Naive thymus-derived CD4-positive, alpha-beta T cell (primary cell): ENCODE results near the gene ADGRB3. TPM values are rescaled to one million over a fixed set of nuclear protein-coding genes. Genes with fewer than 3 reads are reported as not detected.

Source experiments
- ATAC-seq: fragments of 150-1000 bp; cut with Tn5 transposase; 2 replicates; pipeline ENCODE4 v1.10.0; 2021; ENCODE audit warnings: mild to moderate bottlenecking, moderate library complexity
- CTCF ChIA-PET: fragments of 350-600 bp; sonication (Branson Sonifier 250); formaldehyde crosslinking; loops from one replicate; lab custom pipeline; 2021; ENCODE audit warnings: antibody characterized with exemption; lab: Charles Lee
- POLR2A ChIA-PET: fragments of 350-600 bp; sonication (Branson Sonifier 250); formaldehyde crosslinking; loops from one replicate; lab custom pipeline; 2021; ENCODE audit warnings: antibody characterized with exemption, inconsistent platforms; lab: Charles Lee
- DNase-seq, 9 donors: peaks; one replicate each; pipeline versions ENCODE4 v3.0.0 to v3.0.0-alpha.2; 2020 to 2022; ENCODE audit warnings: mixed read lengths in 1 of 9
- H3K27ac ChIP-seq: one replicate; pipeline ENCODE4 v1.7.0; 2013; ENCODE audit warnings: mild to moderate bottlenecking, low read depth, low read length, moderate library complexity
- H3K27me3 ChIP-seq, 2 donors: one replicate each; pipeline ENCODE4 v1.7.0; 2013; ENCODE audit warnings: low read length in 2 of 2, mild to moderate bottlenecking in 2 of 2, moderate library complexity in 2 of 2; ENCODE audit not compliant: control insufficient read depth in 2 of 2, insufficient read depth in 2 of 2
- H3K36me3 ChIP-seq, 3 experiments: 1 replicate in 2 of 3; 2 replicates in 1 of 3; pipeline ENCODE4 v1.7.0; 2013; ENCODE audit warnings: low read length in 3 of 3, mild to moderate bottlenecking in 3 of 3, moderate library complexity in 1 of 3; ENCODE audit not compliant: insufficient read depth in 3 of 3, control insufficient read depth in 2 of 3
- H3K4me1 ChIP-seq, 2 donors: one replicate each; pipeline ENCODE4 v1.7.0; 2013; ENCODE audit warnings: low read length in 2 of 2, mild to moderate bottlenecking in 2 of 2, moderate library complexity in 1 of 2; ENCODE audit not compliant: control insufficient read depth in 2 of 2, insufficient read depth in 2 of 2
- H3K4me3 ChIP-seq: 2 replicates; pipeline ENCODE4 v1.7.0; 2013; ENCODE audit warnings: mild to moderate bottlenecking, low read length
- H3K9me3 ChIP-seq, 3 experiments: 1 replicate in 2 of 3; 2 replicates in 1 of 3; pipeline ENCODE4 v1.7.0; 2013; ENCODE audit warnings: low read length in 3 of 3; ENCODE audit not compliant: control insufficient read depth in 2 of 3
- H3K27ac Mint-ChIP-seq, 9 donors: one replicate each; pipeline ENCODE4 v1.8.0; 2020 to 2022; ENCODE audit warnings: mixed read lengths in 9 of 9, mild to moderate bottlenecking in 8 of 9, moderate library complexity in 5 of 9, inconsistent platforms in 2 of 9
- H3K27me3 Mint-ChIP-seq, 5 donors: one replicate each; pipeline ENCODE4 v1.8.0; 2021 to 2022; ENCODE audit warnings: mixed read lengths in 5 of 5, mild to moderate bottlenecking in 1 of 5
- H3K36me3 Mint-ChIP-seq, 5 donors: one replicate each; pipeline ENCODE4 v1.8.0; 2020 to 2022; ENCODE audit warnings: mixed read lengths in 5 of 5, mild to moderate bottlenecking in 3 of 5, inconsistent platforms in 1 of 5
- H3K4me1 Mint-ChIP-seq, 7 donors: one replicate each; pipeline ENCODE4 v1.8.0; 2020 to 2022; ENCODE audit warnings: mixed read lengths in 7 of 7, mild to moderate bottlenecking in 3 of 7, inconsistent platforms in 1 of 7
- H3K4me3 Mint-ChIP-seq, 10 donors: one replicate each; pipeline ENCODE4 v1.8.0; 2020 to 2022; ENCODE audit warnings: mild to moderate bottlenecking in 10 of 10, mixed read lengths in 10 of 10, moderate library complexity in 6 of 10, inconsistent platforms in 2 of 10
- H3K9me3 Mint-ChIP-seq, 11 donors: one replicate each; pipeline ENCODE4 v1.8.0; 2020 to 2022; ENCODE audit warnings: mixed read lengths in 11 of 11, mild to moderate bottlenecking in 4 of 11, inconsistent platforms in 1 of 11, moderate library complexity in 1 of 11
- intact Hi-C, 2 donors: fragments of 100-400 bp; cut with micrococcal nuclease; formaldehyde crosslinking; loops; one replicate each; pipeline ENCODE4 v1.15.1; 2023
- polyA plus RNA-seq, 2 donors: library from polyadenylated mRNA; unstranded; fragments of 300-500 nt; fragmentation: Illumina TruSeq; gene quantifications; one replicate each; pipeline ENCODE4 v1.2.3, GENCODE V29; 2021
- total RNA-seq, 6 experiments: library from RNA in 5 of 6; stranded (reverse) in 5 of 6; gene quantifications; 1 replicate in 5 of 6; 2 replicates in 1 of 6; pipeline ENCODE4 v1.2.3 and lab custom pipeline; 2021 to 2026

ADGRB3 gene
- total and polyA plus RNA-seq, 7 experiments from 2014 or later: not detected

DNA sequence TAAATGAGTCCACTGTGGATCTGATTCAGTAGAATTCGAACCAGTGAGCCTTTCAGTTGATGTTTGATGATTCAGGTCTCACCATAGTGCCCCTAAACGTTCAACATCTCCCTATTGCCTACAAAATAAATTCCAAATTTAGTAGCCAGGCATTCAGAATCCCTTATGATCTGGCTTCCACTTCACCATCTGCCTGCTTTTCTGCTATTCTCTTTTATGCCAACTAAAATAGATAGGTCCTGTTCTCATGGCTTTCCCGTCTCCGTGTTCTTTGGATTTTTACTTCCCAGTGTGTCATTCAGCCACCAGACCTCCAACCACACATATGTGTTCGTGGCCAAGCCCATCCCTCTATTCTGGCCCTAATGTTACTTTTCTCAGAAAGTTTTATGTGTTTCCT, 751.3 kb downstream of the ADGRB3 start:
- no peaks in the 10 kb centered on the region for H3K4me1 Mint-ChIP-seq

GRCh38 chr6:69390125-69390524, 755.0 kb downstream of the ADGRB3 start:
- Histone ChIP-seq H3K36me3 (no peaks in the 10 kb centered on the region), H3K27ac (no peak overlapping the region), H3K9me3 (no peaks in the 10 kb centered on the region), H3K4me1 (no peaks in the 10 kb centered on the region), H3K27me3 (no peaks in the 10 kb centered on the region), H3K4me3 (no peak overlapping the region)
- no peaks in the 10 kb centered on the region for H3K4me1 Mint-ChIP-seq
- CTCF ChIA-PET: no interaction called here
- ATAC-seq: no peak
- H3K27ac Mint-ChIP-seq: no peak overlapping the region
- H3K27me3 Mint-ChIP-seq: no peaks in the 10 kb centered on the region
- POLR2A ChIA-PET: no interaction called here
- no peak for DNase-seq
- intact Hi-C loops: no loop called here
- no peak overlapping the region for H3K4me3 Mint-ChIP-seq
- peaks cover 0 to 2% (median 0%) of the 10 kb centered on the region in 11 donors for H3K9me3 Mint-ChIP-seq
- H3K36me3 Mint-ChIP-seq: no peaks in the 10 kb centered on the region

More for the DNA sequence above, 751.3 kb downstream of the ADGRB3 start:
- intact Hi-C loops: no loop called here
- H3K27ac Mint-ChIP-seq: no peak overlapping the region
- ATAC-seq: no peak
- Histone ChIP-seq H3K4me1 (no peaks in the 10 kb centered on the region), H3K27ac (no peak overlapping the region), H3K9me3 (no peaks in the 10 kb centered on the region), H3K4me3 (no peak overlapping the region), H3K27me3 (no peaks in the 10 kb centered on the region), H3K36me3 (no peaks in the 10 kb centered on the region)
- POLR2A ChIA-PET: no interaction called here
- H3K9me3 Mint-ChIP-seq: peaks cover 0 to 7% (median 0%) of the 10 kb centered on the region in 11 donors
- no peak for DNase-seq
- H3K4me3 Mint-ChIP-seq: no peak overlapping the region
- H3K36me3 Mint-ChIP-seq: no peaks in the 10 kb centered on the region
- CTCF ChIA-PET: no interaction called here
- H3K27me3 Mint-ChIP-seq: no peaks in the 10 kb centered on the region

DNA sequence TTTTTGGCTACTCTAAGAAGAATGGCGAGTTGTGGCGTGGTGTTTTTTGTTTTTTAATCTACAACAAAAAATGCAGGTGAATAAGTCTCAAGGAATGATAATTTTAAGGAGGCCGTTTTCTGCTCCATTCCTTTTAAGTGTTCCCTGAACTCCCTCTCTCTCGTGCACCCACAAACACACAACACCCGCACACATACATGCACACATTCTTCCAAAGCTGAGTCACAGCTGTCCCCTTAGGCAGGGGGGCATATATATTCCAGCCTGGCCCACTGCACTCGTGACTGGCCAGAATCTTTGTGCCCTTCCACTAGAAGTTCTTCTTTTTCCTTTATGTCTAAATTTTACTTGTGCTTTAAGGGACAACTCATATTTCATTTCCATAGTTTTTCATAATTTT, 756.0 kb downstream of the ADGRB3 start:
- H3K4me1 Mint-ChIP-seq: no peaks in the 10 kb centered on the region
- no peak overlapping the region for H3K4me3 ChIP-seq

GRCh38 chr6:69392745-69393144, 757.7 kb downstream of the ADGRB3 start:
- CTCF ChIA-PET: no interaction called here
- Histone ChIP-seq H3K27ac (no peak overlapping the region), H3K36me3 (no peaks in the 10 kb centered on the region), H3K4me3 (no peak overlapping the region), H3K9me3 (no peaks in the 10 kb centered on the region), H3K4me1 (no peaks in the 10 kb centered on the region), H3K27me3 (no peaks in the 10 kb centered on the region)
- peaks cover 0 to 1% (median 0%) of the 10 kb centered on the region in 11 donors for H3K9me3 Mint-ChIP-seq
- intact Hi-C loops: no loop called here
- no peak overlapping the region for H3K4me3 Mint-ChIP-seq
- no peak for DNase-seq
- H3K27me3 Mint-ChIP-seq: no peaks in the 10 kb centered on the region
- no peaks in the 10 kb centered on the region for H3K4me1 Mint-ChIP-seq
- ATAC-seq: no peak
- no peaks in the 10 kb centered on the region for H3K36me3 Mint-ChIP-seq
- H3K27ac Mint-ChIP-seq: no peak overlapping the region
- POLR2A ChIA-PET: no interaction called here

More for the DNA sequence above, 756.0 kb downstream of the ADGRB3 start:
- Histone ChIP-seq H3K9me3 (no peaks in the 10 kb centered on the region), H3K27me3 (no peaks in the 10 kb centered on the region), H3K36me3 (no peaks in the 10 kb centered on the region), H3K4me1 (no peaks in the 10 kb centered on the region), H3K27ac (no peak overlapping the region)
- Mint-ChIP-seq H3K36me3 (no peaks in the 10 kb centered on the region), H3K27ac (no peak overlapping the region), H3K27me3 (no peaks in the 10 kb centered on the region), H3K4me3 (no peak overlapping the region), H3K9me3 (peaks cover 0 to 2% (median 0%) of the 10 kb centered on the region in 11 donors)
- no peak for DNase-seq
- no peak for ATAC-seq
- intact Hi-C loops: no loop called here
- ChIA-PET POLR2A (no interaction called here), CTCF (no interaction called here)

DNA sequence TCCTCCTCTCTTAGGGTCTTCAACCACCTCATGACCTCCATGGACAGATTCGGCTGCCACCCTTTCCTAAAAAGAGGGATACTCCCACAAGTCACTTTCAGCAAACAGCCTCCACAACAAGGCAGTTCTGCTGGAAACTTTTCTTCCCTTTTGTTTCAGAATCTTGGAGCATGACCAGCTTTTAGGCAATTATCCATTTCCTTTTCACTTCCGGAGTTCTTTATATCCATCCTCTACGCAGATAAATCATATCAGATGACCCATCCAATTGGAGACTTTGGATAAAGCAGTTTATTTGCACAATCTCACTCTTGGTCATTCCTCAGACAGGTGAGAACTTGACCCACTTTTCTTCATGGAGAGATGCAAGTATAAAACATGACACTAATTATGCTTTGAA, 763.2 kb downstream of the ADGRB3 start:
- H3K36me3 ChIP-seq: no peaks in the 10 kb centered on the region
- no peak for ATAC-seq
- ChIA-PET CTCF (no interaction called here), POLR2A (no interaction called here)
- no peak overlapping the region for H3K27ac Mint-ChIP-seq
- H3K9me3 Mint-ChIP-seq: peaks cover 0 to 1% (median 0%) of the 10 kb centered on the region in 11 donors
- H3K27me3 ChIP-seq: no peaks in the 10 kb centered on the region
- no peaks in the 10 kb centered on the region for H3K4me1 ChIP-seq
- no peak for DNase-seq
- no peaks in the 10 kb centered on the region for H3K36me3 Mint-ChIP-seq
- no peaks in the 10 kb centered on the region for H3K27me3 Mint-ChIP-seq
- H3K27ac ChIP-seq: no peak overlapping the region
- no peak overlapping the region for H3K4me3 ChIP-seq
- no peaks in the 10 kb centered on the region for H3K4me1 Mint-ChIP-seq
- intact Hi-C loops: no loop called here
- H3K9me3 ChIP-seq: no peaks in the 10 kb centered on the region
- no peak overlapping the region for H3K4me3 Mint-ChIP-seq

- Mint-ChIP-seq H3K4me3 (no peak overlapping the region), H3K9me3 (peaks cover 0 to 3% (median 0%) of the 10 kb centered on the region in 11 donors), H3K36me3 (no peaks in the 10 kb centered on the region), H3K27ac (no peak overlapping the region), H3K4me1 (no peaks in the 10 kb centered on the region), H3K27me3 (no peaks in the 10 kb centered on the region)
- H3K27me3 ChIP-seq: no peaks in the 10 kb centered on the region
- intact Hi-C loops: no loop called here
- CTCF ChIA-PET: no interaction called here
- no peak overlapping the region for H3K27ac ChIP-seq
- no peaks in the 10 kb centered on the region for H3K4me1 ChIP-seq
- H3K9me3 ChIP-seq: no peaks in the 10 kb centered on the region
- no peaks in the 10 kb centered on the region for H3K36me3 ChIP-seq
- POLR2A ChIA-PET: no interaction called here
- DNase-seq (no peak), ATAC-seq (no peak)
- no peak overlapping the region for H3K4me3 ChIP-seq
Measured at GRCh38 chr6:69398729-69399128, 763.6 kb downstream of the ADGRB3 start.

DNA sequence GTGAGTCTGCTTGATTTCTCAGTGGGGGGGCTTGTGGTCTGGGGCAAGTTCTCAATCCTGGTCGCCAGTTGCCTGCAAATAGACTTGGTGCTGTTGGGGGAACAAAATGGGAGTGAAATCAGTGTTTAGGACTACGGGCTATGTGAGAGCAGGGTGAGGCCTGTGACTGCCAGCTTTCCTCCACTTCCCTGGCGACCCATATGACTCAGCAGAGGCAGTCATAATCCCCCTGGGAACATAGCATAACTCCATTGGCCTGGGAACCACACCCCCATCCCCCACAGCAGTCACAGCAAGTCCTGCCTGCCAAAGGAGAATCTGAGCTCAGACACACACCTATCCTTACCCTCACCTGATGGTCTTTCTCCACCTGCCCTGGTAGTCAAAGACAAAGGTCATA, 773.8 kb downstream of the ADGRB3 start:
- H3K27ac Mint-ChIP-seq: no peak overlapping the region
- intact Hi-C loops: no loop called here
- Histone ChIP-seq H3K27me3 (no peaks in the 10 kb centered on the region), H3K4me3 (no peak overlapping the region), H3K36me3 (no peaks in the 10 kb centered on the region), H3K27ac (no peak overlapping the region), H3K9me3 (peaks cover 0 to 6% (median 0%) of the 10 kb centered on the region in 3 experiments), H3K4me1 (no peaks in the 10 kb centered on the region)
- peaks cover 0 to 3% (median 0%) of the 10 kb centered on the region in 5 donors for H3K36me3 Mint-ChIP-seq
- ATAC-seq (no peak), DNase-seq (no peak)
- ChIA-PET POLR2A (no interaction called here), CTCF (no interaction called here)
- H3K9me3 Mint-ChIP-seq: peaks cover 4 to 33% (median 16%) of the 10 kb centered on the region in 11 donors
- no peak overlapping the region for H3K4me3 Mint-ChIP-seq
- H3K4me1 Mint-ChIP-seq: no peaks in the 10 kb centered on the region
- H3K27me3 Mint-ChIP-seq: peaks cover 0 to 6% (median 0%) of the 10 kb centered on the region in 5 donors
